B cell (primary cell): Measurements from ENCODE around the gene IL1R1.

Experiments
- CTCF ChIP-seq: fragments of 200-600 bp; IDR thresholded peaks from one replicate; pipeline ENCODE4 v1.8.0; 2022; ENCODE audit warnings: antibody characterized with exemption, mild to moderate bottlenecking
- EZH2 ChIP-seq: IDR thresholded peaks from 2 replicates; pipeline ENCODE4 v1.6.1; 2012; ENCODE audit warnings: borderline replicate concordance, low read depth, mild to moderate bottlenecking, moderate library complexity, low read length; ENCODE audit not compliant: insufficient read depth, poor library complexity, severe bottlenecking

GRCh38 chr2:102120701-102121159 is 21.8 kb upstream of the IL1R1 start:
- TF ChIP-seq CTCF (no peak), EZH2 (no peak)
